Germinal center (tissue), 1 donor: ENCODE data around the gene SKA1.

ENCODE experiments used
- DNase-seq: peaks from one replicate; pipeline ENCODE4 v3.0.0; 2012; ENCODE audit warnings: mixed read lengths, low spot score

Gene SKA1, protein sequence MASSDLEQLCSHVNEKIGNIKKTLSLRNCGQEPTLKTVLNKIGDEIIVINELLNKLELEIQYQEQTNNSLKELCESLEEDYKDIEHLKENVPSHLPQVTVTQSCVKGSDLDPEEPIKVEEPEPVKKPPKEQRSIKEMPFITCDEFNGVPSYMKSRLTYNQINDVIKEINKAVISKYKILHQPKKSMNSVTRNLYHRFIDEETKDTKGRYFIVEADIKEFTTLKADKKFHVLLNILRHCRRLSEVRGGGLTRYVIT

DNA sequence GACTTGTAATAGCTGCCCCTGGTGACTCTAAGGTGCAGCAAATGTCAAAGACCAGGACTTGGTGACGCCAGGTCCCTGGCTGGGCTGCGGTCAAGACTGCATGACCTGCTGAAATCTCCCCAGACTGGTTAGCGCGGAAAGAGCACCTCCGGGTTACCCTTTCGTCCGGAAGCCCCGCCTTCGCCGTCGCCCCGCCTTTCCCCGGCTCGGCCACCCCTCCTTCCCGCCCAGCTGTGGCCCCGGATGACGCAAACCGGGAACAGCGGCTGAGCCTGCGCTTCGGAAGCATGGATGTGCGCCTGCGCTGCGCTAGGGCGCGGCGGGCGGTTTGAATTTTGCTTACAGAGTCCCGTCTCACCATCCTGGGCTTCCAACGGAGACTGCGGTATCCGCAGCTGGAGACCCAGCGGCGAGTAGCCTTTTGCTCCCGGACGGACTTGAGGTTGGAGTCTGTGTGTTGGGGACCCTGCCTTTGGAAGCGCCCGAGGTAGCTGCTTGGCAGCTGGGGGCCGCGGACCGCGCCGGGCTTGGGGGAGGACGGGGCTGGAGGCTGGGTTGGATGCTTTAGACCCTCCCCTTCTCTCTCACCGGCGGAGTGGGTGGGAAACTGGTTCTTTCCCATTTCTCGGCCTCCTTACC lies at the start of gene SKA1:
TSS of gene SKA1 (plus strand) at position 294 of the 639 bp plus-strand sequence. CDS start 785 bp downstream, outside the sequence.
- DNase-seq = peak; percentile 97

DNA sequence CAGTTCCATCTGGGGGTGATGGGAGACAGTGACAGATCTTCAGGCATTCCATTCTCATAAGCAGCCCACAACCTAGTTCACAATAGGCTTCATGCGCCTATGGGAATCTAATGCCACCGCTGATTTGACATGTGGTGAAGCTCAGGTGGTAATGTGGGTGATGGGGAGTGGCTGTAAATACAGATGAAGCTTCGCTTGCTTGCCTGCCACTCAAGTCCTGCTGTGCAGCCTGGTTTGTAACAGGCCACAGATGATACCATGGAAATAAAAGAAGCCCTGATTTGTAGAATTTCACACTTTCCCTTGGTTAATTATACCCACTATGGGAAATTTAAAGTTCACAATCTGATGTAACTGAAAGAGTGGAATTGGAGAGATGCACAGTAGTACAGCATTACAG lies 46.9 kb upstream of the SKA1 start:
- no peak for DNase-seq

DNA sequence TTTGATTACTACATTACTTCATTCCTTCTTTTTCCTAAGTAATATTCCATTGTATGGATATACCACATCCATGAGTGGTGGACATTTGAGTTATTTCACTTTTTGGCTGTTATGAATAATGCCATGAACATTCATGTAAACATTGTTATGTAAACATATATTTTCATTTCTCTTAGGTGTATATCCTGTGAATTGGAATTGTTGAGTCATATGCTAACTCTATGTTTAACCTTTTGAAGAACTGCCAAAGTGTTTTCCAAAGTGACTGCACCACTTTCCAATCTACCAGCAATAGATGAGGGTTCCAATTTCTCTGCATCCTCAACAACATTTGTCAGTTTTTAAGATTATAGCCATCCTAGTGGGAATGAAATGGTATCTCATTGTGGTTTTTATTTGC lies 44.7 kb upstream of the SKA1 start:
- DNase-seq = no peak

DNA sequence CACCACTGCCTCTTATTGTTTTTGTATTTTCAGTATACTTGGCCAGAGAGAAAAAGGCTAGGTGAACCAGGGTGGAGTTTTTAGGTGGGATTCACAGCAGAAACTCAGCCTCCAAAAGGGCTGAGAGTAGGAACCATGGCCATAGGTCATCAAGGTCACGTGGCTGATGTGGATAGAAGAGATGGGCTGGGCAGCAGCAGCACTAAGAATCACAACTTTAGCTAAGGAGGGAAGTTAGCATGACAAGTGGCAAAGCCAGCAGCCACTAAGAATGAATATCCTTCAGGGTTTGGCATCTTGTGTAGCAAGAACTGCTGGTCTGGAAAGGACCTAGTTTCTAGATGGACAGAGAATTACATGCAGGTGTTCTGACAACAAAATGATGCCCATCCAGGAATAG lies 43.2 kb upstream of the SKA1 start:
- no peak for DNase-seq

DNA sequence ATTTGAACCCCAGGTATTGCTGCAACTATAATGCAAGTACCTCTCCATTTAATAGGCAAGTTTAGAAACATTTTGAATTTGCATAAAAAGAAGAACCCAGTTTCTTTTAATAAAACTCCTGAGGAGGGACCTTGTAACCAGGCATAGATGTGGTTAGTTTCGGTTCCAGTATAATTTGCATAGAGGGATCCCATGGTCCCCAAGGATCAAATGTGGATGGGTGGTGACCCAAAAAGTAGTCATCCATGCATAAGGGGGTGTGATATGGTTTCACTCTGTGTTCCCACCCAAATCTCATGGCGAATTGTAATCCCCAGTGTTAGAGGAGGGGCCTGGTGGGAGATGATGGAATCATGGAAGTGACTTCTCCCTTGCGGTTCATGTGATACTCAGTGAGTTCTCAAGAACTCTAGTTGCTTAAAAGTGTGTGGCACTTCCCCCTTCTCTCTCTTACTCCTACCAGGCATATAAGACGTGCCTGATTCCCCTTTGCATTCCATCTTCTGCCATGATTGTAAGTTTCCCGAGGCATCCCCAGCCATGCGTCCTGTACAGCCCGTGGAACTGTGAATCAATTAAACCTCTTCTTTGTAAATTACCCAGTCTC lies 40.2 kb upstream of the SKA1 start:
- peak; percentile 47 for DNase-seq

DNA sequence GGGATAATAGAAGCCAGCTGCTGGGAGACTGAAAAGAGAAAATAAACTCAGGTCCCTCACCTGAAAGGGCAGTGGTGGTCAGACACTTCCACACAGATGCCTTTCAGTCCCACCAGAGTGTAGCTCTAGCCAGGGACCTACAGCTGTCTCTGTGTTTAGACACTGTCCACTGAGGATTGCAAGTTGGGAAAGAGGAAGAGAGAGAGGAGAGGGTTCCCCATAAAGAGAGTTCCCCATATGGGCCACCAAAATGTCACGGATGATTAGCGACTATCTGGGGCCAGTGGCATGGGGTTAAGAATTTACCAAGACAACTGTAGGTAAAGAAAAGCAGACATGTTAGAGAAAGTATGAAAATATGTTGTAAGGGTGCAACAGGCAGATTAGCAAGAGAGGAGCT lies 36.7 kb upstream of the SKA1 start:
- DNase-seq = no peak

DNA sequence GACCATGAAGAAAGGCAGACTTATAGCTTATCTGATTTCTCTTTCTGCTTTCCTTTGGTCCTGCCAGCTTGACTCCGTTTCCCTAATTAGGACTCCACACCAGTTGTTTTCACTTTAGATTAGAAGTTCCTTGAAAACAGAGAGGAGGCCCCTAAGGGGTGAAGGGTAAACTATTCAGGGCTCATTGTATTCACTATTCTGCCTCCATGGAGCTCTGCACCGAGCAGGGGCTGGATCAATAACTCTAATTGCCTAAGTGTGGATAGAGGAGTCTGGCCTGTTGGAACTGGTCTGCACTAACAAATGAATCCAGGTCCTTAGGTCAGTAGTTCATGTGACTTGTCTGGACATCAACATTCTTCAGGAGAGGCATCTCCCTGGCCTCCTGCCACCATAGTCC lies 36.1 kb upstream of the SKA1 start:
- no peak for DNase-seq

DNA sequence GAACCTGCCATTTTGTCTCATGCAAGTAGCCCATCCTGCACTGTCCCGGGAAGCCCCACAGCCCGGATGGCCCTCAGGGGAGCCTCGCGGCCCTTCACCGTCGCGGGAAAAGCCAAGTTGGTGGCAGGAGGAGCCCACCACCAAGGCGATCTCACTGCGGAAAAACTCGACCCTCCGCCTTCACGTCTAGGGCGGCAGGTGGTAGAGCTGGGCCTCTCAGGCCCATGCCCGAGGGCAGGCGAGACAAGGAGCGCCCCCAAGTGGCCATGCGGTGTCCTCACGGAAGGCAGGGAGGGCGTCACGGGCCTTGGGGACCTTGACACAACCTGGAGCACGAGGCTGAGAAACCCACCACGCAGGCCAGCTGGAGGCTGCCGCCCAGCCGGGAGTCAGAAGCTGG lies 34.8 kb upstream of the SKA1 start:
- DNase-seq = no peak

DNA sequence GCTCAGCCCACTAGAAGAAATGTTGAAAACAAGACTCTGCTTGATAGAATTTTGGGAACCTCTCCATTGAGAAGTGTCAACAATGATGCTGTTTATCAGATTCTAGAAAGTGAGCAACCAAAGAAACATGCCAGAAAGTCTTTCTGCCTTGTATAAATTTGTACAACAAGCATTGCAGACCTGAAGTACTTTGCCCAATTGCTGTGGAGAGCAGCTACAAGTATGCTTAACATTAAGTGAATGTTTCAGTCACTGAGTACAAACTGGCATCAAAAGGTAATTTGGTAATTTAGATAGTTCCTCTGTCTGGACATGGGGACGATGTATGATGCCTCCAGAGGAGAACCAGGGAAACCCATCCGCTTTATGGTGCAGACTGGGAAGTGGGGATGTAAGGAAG lies 33.4 kb upstream of the SKA1 start:
- no peak for DNase-seq

DNA sequence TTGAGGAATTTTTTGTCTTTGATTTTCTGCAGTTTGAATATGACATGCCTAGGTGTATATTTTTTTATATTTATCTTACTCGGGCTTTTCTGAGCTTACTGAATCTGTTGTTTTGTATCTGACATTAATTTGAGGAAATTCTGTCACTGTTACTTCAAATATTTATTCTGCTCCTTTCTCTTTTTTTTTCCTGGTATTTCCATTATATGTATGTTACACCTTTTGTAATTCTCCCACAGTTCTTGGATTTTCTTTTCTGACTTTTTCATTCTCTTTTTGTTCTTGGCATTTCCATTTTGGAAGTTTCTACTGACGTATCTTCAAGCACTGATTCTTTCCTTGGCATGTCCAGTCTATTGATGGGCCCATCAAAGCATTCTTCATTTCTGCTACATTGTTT lies 24.1 kb upstream of the SKA1 start:
- no peak for DNase-seq

DNA sequence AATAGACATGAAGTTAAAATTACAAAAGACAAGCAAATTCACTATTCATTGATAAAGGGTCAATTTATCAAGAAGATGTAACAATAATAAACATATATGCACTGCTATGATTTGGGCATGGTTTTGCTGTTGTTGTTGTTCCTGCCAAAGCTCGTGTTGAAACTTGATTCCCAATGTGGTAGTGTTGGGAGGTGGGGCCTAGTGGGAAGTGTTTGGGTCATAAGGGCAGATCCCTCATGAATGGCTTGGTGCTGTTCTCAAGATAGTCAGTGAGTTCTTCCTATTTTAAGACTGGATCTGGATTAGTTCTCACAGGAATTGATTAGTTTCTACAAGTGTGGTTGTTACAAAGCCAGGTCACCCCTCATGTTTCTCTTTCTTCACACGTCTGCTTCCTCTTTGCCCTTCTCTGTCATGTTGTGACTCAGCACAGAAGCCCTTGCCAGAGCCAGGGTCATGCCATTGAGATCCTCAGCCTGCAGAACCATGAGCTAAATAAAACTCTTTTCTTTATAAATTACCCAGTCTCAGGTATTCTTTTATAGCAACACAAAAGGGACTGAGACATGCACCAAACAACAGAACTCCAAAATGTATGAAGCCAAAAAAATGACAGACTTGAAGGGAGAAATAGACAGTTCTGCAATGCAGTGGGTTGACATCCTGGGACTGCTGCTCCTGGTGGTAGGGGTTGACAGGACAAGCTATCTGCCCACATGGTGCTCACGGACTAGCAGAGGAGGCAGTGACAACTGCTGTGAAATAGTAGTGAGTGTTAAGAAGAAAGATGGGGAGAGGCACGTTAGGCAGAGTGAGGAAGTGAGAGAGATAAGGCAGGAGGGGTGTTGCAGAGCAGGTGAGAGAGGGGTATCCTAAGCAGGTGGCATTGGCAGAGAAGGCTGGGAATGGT lies 18.6 kb upstream of the SKA1 start:
- peak; percentile 35 for DNase-seq

DNA sequence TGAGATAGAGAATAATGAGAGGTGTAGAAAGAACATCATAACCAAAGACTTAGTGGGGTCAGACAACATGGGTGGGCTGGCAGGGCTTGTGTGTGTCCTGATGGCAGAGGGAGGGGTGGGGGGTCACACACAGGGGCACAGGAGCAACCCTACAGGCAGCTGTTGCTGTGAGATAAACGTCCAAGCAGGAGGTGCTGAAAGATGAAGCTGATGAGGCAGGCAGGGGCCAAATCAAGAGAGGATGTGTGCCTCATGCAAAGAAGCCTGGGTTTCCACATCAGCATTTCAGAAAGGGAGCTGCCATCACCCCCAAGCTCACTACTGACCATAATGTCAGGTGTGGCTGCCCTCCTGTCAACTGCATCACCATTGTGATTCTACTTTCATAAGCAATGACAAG lies 16.0 kb upstream of the SKA1 start:
- DNase-seq = no peak

DNA sequence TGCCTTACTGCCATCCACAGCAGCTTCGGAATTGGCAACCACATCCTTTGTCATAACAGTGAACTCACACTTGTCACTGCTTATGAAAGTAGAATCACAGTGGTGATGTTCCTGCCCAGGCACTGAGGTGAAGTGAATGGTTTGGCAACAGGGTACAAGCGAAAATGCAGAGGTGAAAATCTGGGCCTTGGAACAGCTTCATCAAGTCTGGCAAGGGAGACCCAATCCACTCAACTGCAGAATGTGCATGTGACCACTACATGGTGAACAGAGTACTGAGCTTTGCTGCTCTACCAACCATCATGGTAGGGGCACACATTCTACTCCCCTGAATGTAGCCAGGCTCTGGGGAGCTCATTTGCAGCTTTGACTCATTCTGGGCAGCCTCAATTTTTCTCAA lies 15.0 kb upstream of the SKA1 start:
- no peak for DNase-seq

DNA sequence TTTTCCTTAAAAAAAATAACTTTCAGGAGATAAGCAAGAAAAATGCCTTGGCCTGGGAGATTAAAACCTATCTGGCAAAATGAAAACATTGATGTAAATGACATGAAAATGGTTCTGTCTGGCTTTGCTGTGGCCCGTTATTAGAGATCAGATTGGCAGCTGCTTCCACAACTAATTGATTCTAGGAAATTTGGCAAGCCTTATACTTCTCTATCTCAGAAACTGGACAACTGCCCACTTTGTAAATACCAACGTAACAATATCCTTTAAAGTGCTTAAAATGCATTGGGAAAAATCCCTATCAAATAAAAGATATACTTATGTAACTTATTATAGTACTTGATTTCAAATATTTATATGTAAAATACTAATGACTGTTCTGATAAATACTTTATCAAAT lies 14.2 kb upstream of the SKA1 start:
- no peak for DNase-seq

DNA sequence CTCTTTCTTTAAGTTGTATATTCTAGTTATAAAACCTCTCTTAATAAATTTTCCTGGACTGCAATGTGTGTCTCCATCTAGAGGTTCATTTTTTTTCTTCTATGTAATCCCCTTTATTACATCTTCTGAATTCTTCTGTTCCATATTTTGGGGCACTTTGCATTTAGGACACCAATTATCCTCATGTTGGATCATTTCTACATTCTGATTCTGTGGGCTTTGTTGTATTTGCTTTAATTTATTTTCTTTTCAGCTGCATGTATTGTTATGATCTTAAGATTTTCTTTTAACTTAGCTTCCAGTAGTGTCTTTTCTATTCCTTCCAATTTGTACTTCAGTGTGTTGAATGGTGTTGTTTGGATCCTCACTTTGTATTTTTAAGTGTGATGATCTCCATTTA lies 5.2 kb upstream of the SKA1 start:
- DNase-seq = no peak

DNA sequence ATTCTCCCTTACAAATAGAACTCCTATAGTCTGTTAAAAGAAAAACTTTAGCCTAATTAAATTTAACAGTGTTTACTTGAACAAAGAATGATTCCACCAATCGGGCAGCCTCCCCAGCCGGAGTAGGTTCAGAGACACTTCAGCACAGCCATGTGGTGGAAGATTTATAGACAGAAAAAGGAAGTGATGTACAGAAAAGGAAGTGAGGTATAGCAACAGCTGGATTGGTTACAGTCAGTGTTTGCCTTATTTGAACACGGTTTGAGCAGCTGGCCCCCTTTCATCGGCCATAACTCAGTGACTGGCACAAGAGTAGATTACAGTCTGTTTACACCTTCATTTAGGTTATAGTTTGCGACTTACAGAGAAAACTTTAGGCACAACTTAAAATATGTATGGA lies 2.1 kb upstream of the SKA1 start:
- DNase-seq = no peak

DNA sequence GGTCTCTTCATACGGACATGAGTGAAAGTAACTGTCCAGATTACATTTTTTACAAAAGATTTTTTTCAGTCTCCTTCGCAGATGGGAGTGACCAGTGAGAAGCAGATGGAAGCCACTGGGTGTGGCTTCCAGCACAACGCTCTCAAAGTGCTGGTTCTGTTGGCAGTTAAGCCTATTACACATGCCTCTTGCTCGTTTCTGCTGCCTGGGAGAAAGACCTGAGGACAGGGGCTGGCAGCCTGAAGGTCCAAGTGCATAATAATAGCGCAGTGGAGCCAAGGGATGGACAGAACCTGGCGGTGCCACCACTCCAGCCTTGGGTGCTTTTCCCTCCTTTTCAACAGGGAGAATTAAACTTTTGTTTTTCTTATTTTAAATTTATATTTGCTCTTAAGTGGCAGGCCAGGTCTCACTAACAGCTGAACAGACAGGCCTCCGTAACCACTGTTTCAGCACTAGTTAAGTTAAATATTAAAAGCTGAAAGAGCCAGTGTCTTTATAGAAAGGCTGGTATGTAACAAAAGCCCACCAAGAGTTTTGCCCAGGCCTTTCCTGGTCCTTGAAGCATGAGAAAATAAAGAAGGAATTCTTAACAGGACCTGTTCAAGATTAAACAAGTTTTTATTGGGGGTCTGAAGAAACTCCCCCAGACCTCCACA lies 1.2 kb upstream of the SKA1 start:
- DNase-seq = no peak

DNA sequence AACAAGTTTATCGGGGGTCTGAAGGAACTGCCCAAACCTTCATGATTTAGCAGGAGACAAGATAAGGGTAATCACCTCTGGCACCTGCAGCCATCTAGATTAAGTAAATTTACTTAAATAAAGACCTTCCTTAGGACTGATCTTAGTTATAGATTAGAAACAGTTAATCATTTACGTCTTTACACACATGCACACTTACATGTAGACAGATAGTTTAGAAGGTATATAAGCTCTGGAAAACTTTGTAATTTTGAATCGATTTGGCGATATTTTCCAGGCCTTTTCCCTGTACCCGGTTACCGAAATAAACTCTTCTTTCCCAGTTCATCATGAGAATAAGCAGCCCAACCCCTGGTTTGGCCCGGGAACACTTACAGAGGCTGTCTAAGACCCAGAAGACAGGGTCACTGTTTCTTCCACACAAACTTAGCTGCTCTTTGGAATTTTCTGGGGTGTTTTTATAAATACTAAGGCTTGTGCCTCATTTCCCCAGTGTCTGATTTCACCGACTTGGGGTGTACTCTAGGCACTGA lies 560 bp upstream of the SKA1 start:
- no peak for DNase-seq

DNA sequence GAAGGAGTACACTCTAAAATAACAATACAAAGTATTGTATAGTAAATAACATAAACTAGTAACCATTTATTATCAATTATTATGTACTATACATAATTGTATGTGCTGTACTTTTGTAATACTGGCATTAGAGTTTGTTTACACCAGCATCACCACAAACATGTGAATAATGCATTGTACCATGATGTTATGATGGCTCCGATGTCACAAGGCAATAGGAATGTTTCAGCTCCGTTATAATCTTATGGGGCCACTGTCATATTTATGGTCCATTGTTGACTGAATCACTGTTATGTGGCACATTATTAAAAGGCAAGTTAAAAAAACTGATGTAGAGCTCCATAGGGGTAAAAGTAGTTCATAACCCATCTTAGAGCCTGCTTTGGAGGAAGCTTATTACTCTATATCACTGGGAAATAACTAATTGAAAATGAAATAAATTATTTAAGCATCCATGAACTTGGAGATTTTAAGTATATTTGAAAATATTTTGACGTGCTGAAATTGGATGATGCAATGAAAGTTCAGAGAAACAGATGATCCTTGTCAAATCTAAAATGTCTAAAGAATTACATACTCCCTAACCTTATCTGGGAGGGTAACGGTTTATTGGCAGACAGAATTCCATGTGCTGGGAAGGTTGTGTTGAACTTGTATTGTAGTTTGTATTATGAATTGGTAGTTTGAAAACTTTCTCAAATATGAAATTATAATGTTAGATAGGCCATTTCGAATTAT lies 2.4 kb downstream of the SKA1 start:
- no peak for DNase-seq

DNA sequence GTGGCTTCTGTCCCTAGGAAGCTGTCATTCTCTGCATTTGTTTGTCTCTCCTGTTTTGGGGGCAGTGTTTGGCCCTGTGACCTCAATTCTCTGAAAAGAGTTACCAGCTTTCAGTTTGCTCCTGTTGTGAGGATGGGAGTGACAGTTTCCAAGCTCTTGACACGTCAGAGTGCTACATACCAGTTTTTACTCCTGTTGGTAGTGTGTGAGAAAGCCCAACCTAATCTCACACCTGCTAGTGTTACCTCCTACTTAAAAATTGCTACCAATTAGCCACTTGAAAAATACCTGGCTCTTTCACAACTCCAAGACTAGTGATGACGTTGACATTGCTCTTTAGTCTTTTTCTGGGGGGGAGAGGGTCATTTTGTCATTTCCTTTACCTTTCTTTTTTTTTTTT lies 14.1 kb downstream of the SKA1 start:
- DNase-seq = no peak

DNA sequence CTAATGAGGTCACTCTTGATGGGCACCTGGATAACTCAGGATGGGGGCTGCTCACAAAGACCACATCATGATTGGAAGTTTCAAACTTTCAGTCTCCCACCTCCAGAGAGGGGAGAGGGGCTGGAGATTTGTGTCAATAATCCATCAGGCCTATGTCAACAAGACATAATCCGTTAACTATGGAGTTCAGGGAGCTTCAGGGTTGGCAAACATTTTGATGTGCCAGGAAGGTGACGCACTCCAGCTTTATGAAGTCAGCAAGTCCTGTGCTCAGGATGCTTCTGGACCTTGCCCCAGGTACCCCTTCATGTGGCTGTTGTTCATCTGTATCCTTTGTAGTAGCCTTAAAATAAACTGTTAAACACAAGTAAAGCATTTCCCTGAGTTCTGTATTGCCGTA lies 19.0 kb downstream of the SKA1 start:
- DNase-seq = no peak
